Measurements from ENCODE around the gene ACCSL.

Gene ACCSL

DNA sequence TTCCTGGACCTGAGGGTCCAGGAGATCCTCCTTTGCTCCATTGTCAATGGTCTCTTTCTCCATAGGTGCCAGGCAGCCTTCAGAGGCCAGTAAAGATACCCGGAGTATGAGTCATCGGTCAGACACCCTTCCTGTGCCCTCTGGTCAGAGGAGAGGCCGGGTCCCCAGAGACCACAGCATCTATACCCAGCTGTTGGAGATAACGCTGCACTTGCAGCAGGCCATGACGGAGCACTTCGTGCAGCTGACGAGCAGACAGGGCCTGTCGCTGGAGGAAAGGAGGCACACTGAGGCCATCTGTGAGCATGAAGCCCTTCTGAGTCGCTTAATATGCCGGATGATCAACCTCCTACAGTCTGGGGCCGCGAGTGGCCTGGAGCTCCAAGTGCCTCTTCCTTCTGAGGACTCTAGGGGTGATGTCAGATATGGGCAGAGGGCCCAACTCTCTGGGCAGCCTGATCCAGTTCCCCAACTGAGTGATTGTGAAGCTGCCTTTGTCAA is at the start of gene ACCSL:
TSS of gene ACCSL (plus strand) at position 51 of the 501 bp plus-strand sequence. CDS start at position 107, 56 bp downstream.
- no peak for TF ChIP-seq ZNF274 (IDR thresholded peaks at IDR 0.05; ENCODE audit: low read depth, low read length)
- no peak within 1 kb of the TSS for H3K4me3 ChIP-seq (ENCODE audit: low read length)

DNA sequence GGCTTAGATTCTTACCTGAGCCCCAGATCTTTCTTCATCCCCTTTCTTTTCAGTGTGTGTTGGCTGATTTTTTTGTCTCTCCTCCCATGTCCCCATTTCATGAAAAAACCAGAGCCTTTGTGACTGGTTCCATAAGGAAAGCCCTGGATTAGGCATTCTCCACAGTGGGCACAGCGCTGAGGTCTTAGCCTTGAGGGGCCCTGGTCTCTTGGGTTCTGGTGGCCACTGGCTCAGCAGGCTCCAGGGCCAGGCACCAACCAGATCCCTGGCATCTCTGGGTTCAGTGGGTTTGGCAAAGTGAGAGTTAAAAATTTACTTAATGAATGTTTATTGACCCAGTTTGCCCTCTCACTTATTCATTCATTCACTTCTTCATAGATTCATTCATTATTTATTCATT is 49.5 kb upstream of the ACCSL start:
- H3K4me3 ChIP-seq (ENCODE audit: low read length), result no peak overlapping the region
- TF ChIP-seq ZNF274 (IDR thresholded peaks at IDR 0.05; ENCODE audit: low read depth, low read length), result no peak

DNA sequence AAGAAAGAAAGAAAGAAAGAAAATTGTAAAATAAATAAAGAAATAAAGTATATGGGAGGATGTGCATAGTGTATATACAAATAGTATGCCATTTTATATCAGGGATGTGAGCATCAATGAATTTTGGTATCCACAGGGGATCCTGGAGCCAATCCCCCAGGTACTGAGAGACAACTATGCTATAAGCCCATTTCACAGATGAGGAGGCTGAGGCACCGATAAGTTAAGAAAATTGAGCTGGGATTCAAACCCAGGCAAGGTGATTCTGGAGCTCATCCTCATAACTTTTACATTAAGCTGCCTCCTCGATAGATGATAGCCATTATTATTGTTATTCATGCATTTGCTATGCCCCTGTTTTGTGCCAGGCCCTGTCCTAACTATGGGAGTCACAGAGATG is 47.0 kb upstream of the ACCSL start:
- TF ChIP-seq ZNF274 (IDR thresholded peaks at IDR 0.05; ENCODE audit: low read depth, low read length), result no peak
- H3K4me3 ChIP-seq (ENCODE audit: low read length), result no peak overlapping the region

DNA sequence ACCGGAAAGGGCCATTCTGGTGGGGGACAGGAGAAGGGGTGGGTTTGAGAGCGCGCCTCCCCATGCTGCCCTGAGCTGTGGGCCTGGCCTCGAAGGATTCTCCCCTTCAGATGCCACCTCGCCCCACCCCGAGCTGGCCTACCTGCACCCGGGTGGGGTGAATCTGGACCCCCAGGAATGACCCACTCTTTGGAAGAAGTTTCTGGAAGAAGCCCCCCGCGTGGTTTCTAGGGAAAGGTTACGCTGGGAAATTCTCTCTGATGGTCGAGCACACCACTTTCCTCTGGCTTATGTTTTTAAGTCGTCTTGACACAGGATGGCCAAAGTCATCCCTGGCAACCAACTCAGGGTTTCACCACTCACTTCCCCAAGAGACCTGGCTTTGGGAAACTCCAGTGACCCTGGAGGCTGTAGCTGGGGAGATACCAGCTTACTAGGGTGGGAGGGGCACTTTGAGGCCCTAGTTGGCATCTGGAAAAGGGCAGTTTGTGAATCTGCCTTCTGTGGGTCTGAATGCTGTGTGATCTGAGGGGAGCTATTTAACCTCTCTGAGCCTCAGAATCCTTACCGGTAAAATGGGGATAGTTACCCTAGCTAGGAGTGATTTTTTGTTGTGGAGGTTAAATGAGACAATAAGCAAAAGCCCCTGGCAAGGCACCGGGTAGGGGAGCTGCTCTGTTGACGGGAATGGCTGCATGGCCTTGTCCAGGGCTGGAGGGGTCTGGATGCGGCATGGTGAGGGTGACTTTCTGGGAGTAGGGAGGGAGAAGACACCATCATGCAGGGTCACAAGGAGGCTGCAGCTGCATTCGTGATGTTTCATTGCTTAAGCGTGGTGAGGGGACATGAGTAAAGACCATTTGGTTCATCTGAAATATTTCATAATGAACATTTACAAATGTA is 45.3 kb upstream of the ACCSL start:
- TF ChIP-seq ZNF274 (IDR thresholded peaks at IDR 0.05; ENCODE audit: low read depth, low read length), result no peak
- no peak overlapping the region for H3K4me3 ChIP-seq (ENCODE audit: low read length)

DNA sequence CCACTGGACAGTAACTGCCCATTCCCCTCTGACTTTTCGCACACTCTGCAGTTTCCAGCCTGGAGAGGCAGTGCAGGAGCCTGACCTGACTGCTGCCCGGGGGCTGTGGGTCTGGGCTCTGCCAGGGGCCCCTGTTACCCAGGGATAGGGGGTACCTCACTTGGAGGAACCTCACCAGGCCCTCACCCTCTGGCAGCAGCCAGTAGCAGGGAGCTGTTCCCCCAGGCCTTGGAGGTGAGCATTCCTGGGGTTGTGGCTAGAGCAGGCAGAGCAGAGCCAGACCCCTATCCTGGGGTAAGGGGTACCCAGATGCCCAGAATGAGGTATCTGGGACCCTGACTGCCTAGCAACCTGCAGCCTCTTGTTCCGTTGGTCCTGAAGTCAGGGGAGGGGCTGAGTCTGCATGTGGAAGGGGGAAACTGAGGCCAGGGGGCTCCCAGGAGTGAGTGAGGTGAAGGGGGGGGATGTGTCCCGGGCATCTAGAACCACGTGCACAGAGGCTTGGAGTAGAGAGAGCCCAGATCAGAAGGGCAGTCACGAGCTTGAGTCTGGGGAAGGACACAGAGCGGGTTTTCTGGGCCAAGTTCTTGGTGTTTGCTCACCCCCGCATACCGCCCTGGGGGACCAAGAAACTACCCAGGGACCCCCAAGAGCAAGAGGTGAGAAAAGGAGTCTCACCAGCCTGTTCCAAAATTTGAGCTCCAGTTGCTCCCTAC is 43.9 kb upstream of the ACCSL start:
- H3K4me3 ChIP-seq (ENCODE audit: low read length), result no peak overlapping the region
- no peak for TF ChIP-seq ZNF274 (IDR thresholded peaks at IDR 0.05; ENCODE audit: low read depth, low read length)

DNA sequence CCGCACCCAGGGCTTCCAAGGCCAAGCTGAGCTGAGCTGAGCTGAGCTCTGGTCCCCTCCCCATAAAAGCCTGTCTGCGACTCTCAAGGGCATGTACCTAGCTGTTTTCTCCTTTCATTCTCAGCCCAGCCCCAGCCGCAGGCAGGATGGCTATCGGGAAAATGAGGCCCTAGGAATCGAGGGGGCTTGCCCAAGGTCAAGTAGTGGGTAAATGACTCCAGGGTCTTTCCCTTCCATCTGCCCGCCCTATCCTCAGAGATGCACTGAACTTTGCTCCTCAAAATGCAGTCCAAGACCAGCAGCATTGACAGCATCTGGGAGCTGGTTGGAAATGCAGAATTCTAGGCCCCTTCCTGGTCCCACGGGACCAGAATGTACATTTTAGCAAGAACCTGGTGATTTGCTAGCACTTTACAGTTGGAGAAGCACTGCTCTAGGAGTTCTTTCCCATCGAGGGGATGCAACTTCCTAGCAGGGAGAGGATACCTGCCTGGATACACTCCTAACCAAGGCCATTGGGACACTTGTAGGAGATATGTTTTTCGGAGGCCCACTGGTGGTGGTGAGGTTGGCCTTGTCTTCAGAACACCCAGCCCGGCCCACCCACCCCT is 43.2 kb upstream of the ACCSL start:
- no peak for TF ChIP-seq ZNF274 (IDR thresholded peaks at IDR 0.05; ENCODE audit: low read depth, low read length)
- no peak overlapping the region for H3K4me3 ChIP-seq (ENCODE audit: low read length)

DNA sequence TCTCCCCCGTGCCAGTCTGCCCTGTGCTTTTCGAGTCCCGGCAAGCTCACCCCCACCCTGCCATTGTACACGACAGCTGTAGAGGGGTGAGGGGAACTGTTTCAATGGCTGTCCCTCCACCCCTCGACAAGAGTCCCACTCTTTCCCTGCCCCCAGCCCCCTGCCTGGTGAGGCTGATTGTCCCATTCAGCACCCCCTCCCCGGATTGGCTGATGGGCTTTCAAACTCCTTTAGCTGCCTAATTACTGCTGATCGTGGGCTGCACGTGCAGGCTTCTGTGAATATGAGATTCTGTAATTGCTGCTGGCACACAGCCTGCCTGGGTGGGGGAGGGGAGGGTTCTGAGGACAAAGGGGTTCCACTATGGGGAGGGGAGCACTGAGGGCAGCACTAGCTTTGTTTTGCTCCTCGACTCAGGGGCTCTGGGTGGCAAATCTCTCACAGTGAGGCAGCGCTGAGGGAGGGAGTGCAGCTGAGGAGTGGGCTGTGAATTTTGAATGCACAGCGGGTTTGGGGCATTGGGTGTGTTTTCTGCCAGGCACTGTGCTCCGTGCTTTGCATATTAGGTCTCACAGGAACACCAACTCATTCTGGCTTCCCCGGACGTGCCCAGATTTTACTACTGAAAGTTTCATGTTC is 42.6 kb upstream of the ACCSL start:
- H3K4me3 ChIP-seq (ENCODE audit: low read length), result no peak overlapping the region
- TF ChIP-seq ZNF274 (IDR thresholded peaks at IDR 0.05; ENCODE audit: low read depth, low read length), result no peak

DNA sequence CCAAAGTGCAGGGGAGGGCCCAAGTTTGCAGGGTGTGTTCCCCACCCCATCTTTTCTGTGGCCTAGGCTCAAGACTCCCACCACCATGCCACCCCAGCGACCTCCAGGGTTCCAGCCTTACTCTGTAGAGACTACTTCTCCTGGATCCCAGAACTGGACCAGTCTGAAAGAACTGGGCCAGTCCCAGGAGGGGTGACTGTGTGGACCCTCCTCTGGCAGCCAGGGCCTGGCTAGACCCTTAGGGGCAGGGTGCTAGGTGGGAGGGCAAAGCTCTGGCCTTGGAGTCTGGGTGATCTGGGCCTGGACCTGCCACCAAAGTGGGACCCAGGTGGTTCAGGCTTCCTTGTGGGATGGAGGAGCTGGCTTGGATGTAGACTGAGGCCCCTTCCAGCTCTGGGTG is 41.8 kb upstream of the ACCSL start:
- H3K4me3 ChIP-seq (ENCODE audit: low read length), result no peak overlapping the region
- no peak for TF ChIP-seq ZNF274 (IDR thresholded peaks at IDR 0.05; ENCODE audit: low read depth, low read length)

DNA sequence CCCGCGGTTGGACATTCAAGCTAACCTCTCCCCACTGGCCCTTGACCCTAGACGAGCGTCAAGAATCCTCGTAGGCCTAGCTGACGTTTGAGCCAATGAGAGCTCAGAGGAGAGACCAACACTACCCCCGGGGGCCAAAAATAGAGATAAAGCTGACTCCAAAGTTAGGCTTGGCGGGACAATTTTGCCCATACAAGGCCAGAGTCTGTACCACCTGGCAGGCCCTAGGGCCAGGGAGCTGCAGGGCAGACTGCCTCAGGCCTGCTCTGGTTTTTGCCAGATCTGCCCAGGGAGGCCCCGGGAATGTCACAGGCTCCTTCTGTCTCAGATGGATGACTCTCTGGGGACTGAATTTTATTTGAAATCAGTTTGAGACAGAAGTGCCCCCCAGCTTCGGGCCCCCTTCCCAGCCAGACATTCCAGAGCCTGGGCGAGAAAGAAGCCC is 40.8 kb upstream of the ACCSL start:
- TF ChIP-seq ZNF274 (IDR thresholded peaks at IDR 0.05; ENCODE audit: low read depth, low read length), result no peak
- H3K4me3 ChIP-seq (ENCODE audit: low read length), result no peak overlapping the region

DNA sequence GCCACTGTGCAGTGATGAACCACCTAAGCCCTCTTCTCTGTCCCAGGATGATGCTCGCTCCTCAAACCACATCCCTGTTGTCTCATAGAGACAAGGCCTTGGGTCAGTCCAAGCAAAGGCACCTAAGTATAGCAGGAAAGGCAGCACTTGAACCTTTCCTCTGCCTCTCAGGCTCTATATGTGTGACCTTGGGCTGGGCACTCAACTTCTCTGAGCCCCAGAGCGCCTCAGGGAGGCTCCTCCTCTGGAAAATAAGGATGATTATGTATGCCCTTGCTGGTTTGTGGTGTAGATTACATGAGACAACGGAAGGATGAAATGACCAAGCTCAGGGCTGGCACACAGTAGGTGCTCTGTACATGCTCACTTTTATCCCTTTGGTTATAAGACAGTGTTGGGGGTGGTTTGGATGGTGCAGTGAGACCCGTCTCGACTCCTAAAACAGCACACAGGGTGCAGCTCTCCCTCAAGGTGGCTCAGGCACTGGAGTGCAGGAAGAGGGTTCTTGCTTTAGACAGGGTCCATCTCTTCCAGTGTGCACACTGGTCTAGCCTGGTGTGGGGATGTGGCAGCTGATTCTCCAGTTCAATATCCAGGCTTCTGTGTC is 40.2 kb upstream of the ACCSL start:
- no peak overlapping the region for H3K4me3 ChIP-seq (ENCODE audit: low read length)
- TF ChIP-seq ZNF274 (IDR thresholded peaks at IDR 0.05; ENCODE audit: low read depth, low read length), result no peak

DNA sequence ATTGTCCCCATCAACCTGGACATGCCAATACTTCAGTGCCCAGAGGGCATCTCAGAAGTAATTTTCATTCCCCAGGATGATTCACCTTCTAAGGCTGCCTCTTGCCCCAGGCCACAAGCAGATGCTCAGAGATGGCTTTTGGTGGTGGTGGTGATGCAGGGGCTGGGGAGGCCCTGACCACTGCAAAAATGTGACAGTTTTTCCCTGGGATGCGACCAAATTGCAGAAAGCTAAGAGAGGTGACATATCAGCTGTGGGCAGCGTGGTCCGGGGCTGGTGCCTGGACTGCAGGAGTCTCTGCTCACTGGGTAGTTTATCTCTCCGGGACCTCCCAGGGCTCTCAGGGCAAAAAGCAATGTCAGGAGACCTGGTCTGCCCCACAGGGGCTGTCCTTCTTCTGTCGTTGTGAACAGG is 39.7 kb upstream of the ACCSL start:
- TF ChIP-seq ZNF274 (IDR thresholded peaks at IDR 0.05; ENCODE audit: low read depth, low read length), result no peak
- no peak overlapping the region for H3K4me3 ChIP-seq (ENCODE audit: low read length)

DNA sequence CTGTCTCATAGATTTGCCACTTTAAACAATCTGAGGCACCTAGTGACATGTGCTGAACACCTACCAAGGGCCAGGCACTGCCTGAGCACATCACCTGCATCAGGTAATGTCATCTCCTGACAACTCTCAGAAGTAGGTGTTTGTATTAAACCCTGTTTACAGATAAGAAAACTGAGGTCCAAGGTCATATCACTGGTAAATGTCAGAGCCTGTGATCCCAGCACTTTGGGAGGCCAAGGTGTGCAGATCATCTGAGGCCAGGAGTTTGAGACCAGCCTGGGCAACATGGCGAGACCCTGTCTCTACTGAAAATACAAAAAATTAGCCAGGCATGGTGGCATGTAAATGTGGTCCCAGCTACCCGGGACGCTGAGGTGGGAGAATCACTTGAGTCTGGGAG is 39.1 kb upstream of the ACCSL start:
- no peak overlapping the region for H3K4me3 ChIP-seq (ENCODE audit: low read length)
- TF ChIP-seq ZNF274 (IDR thresholded peaks at IDR 0.05; ENCODE audit: low read depth, low read length), result no peak

DNA sequence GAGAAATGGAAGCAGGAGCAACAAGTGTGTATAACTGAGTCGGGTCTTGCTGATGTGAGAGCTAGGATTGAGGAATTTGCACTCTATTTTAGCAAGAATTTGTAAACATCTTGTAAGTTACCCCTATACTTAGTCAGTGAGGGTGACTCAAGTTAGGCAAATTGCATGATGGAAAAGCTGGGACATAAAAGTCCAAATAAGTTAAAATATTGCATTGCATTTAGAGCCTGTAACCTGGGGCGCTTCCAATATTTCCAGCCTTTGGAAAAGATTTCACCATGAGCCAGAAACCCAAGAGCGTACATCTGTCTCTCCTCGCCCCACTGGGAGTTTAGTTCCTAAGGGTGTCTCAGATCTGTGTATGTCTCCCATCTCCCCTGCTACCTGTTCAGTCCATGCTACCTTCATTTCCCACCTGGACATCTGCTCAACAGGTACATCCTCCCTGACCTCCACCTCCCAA is 37.0 kb upstream of the ACCSL start:
- no peak for TF ChIP-seq ZNF274 (IDR thresholded peaks at IDR 0.05; ENCODE audit: low read depth, low read length)
- no peak overlapping the region for H3K4me3 ChIP-seq (ENCODE audit: low read length)

Data from GM08714 (cell line).